Endothelial cell of umbilical vein (primary cell): ENCODE measurements around the gene DDX59. TPM values are rescaled to one million over a fixed set of nuclear protein-coding genes. Genes with fewer than 3 reads are reported as not detected.

Experiments used
- BruUV-seq: library from RNA; stranded (reverse); fragments of 400-500 nt; replicated peaks from 2 replicates; lab custom pipeline; 2021; lab: Mats Ljungman, UMichigan
- CTCF ChIA-PET: fragments of 300-600, 350-600 bp; sonication (Branson Sonifier 250); formaldehyde crosslinking; loops from one replicate; lab custom pipeline; 2021; ENCODE audit warnings: antibody characterized with exemption, inconsistent platforms; lab: Charles Lee
- POLR2A ChIA-PET: fragments of 300-600, 350-600 bp; sonication (Branson Sonifier 250); formaldehyde crosslinking; loops from one replicate; lab custom pipeline; 2021; ENCODE audit warnings: antibody characterized with exemption, inconsistent platforms; lab: Charles Lee
- DNase-seq: peaks from one replicate; pipeline ENCODE4 v3.0.0-alpha.2; 2011; ENCODE audit warnings: low read depth, low spot score
- FAIRE-seq: peaks from 2 replicates; lab custom pipeline; 2011; peaks lifted over from hg19 to GRCh38; lab: Jason Lieb, UNC
- H2AFZ ChIP-seq: 2 replicates; pipeline ENCODE4 v1.6.0; 2012; ENCODE audit warnings: low read depth, low read length, control low read depth, inconsistent platforms
- H3K27ac ChIP-seq: 2 replicates; pipeline ENCODE4 v1.5.1; 2011; ENCODE audit warnings: low read depth, mild to moderate bottlenecking, control low read depth, low read length, moderate library complexity; ENCODE audit not compliant: insufficient read depth
- H3K27me3 ChIP-seq, 2 experiments: 2 replicates each; pipeline versions ENCODE4 v1.6.0 to v1.6.1; 2011; ENCODE audit warnings: low read length in 2 of 2, mixed read lengths in 1 of 2; ENCODE audit not compliant: control insufficient read depth in 2 of 2, insufficient read depth in 2 of 2
- H3K36me3 ChIP-seq, 2 experiments: 2 replicates in 1 of 2; 3 replicates in 1 of 2; pipeline ENCODE4 v1.5.1; 2011; ENCODE audit warnings: low read length in 2 of 2, mild to moderate bottlenecking in 1 of 2, moderate library complexity in 1 of 2; ENCODE audit not compliant: control insufficient read depth in 2 of 2, insufficient read depth in 2 of 2; ENCODE audit errors: extremely low read depth in 1 of 2
- H3K4me1 ChIP-seq: 3 replicates; pipeline ENCODE4 v1.5.1; 2011; ENCODE audit warnings: mild to moderate bottlenecking, low read length; ENCODE audit not compliant: control insufficient read depth, insufficient read depth; ENCODE audit errors: extremely low read depth
- H3K4me2 ChIP-seq: 2 replicates; pipeline ENCODE4 v1.6.1; 2011; ENCODE audit warnings: low read length, control low read depth, mixed read lengths; ENCODE audit not compliant: insufficient read depth
- H3K4me3 ChIP-seq, 3 experiments: fragments of 200-600 bp in 1 of 3; sonication (generic), shearing (Covaris generic) in 1 of 3; replicated peaks in 1 of 3; 2 replicates each; pipeline ENCODE4 v1.5.1; 2011 to 2016; ENCODE audit warnings: control low read depth in 3 of 3, low read length in 3 of 3, mild to moderate bottlenecking in 2 of 3, inconsistent platforms in 1 of 3, low read depth in 1 of 3, moderate library complexity in 1 of 3; ENCODE audit not compliant: insufficient read depth in 1 of 3
- H3K79me2 ChIP-seq: 2 replicates; pipeline ENCODE4 v1.6.0; 2012; ENCODE audit warnings: low read length, inconsistent platforms; ENCODE audit not compliant: control insufficient read depth, insufficient read depth
- H3K9ac ChIP-seq: replicated peaks from 2 replicates; pipeline ENCODE3; 2011; ENCODE audit warnings: low read length, control low read depth; ENCODE audit not compliant: insufficient read depth; ENCODE audit errors: extremely low read depth
- H3K9me1 ChIP-seq: replicated peaks from 3 replicates; pipeline ENCODE4 v1.6.0; 2011; ENCODE audit warnings: mild to moderate bottlenecking, low read length; ENCODE audit not compliant: control insufficient read depth, insufficient read depth; ENCODE audit errors: extremely low read depth
- H3K9me3 ChIP-seq: replicated peaks from 2 replicates; pipeline ENCODE4 v1.5.1; 2012; ENCODE audit warnings: low read length, inconsistent platforms; ENCODE audit not compliant: control insufficient read depth, insufficient read depth
- H4K20me1 ChIP-seq: replicated peaks from 2 replicates; pipeline ENCODE3; 2011; ENCODE audit warnings: mild to moderate bottlenecking, low read length; ENCODE audit not compliant: control insufficient read depth, insufficient read depth; ENCODE audit errors: extremely low read depth
- EZH2 ChIP-seq: IDR thresholded peaks from 2 replicates; pipeline ENCODE4 v1.6.1; 2012; ENCODE audit warnings: borderline replicate concordance, low read depth, mild to moderate bottlenecking, moderate library complexity, low read length, inconsistent platforms; ENCODE audit not compliant: severe bottlenecking
- FOS ChIP-seq: IDR thresholded peaks from 2 replicates; pipeline ENCODE4 v1.6.1; 2011; ENCODE audit warnings: mild to moderate bottlenecking, low read length, moderate library complexity, borderline replicate concordance; ENCODE audit not compliant: insufficient read depth
- GATA2 ChIP-seq: IDR thresholded peaks from 2 replicates; pipeline ENCODE4 v1.7.0; 2011; ENCODE audit warnings: low read depth, mild to moderate bottlenecking, moderate library complexity, mixed read lengths, low read length; ENCODE audit not compliant: insufficient read length, insufficient read depth
- JUN ChIP-seq: IDR thresholded peaks from 2 replicates; pipeline ENCODE4 v1.6.1; 2011; ENCODE audit warnings: borderline replicate concordance, low read depth; ENCODE audit not compliant: insufficient read length, insufficient read depth
- MYC ChIP-seq: IDR thresholded peaks from one replicate; pipeline ENCODE4 v1.6.1; 2011; ENCODE audit warnings: mild to moderate bottlenecking, low read depth, low read length
- POLR2A ChIP-seq: IDR thresholded peaks from 2 replicates; pipeline ENCODE4 v1.6.1; 2012; ENCODE audit warnings: low read depth, mild to moderate bottlenecking, control low read depth, low read length
- POLR2AphosphoS5 ChIP-seq: IDR thresholded peaks from 2 replicates; pipeline ENCODE4 v1.6.1; 2012; ENCODE audit warnings: low read depth, mild to moderate bottlenecking, control low read depth, low read length, moderate library complexity; ENCODE audit not compliant: insufficient read depth
- dilution Hi-C: fragments of 300-500 bp; cut with MboI; formaldehyde crosslinking; loops from one replicate; pipeline ENCODE4 v1.15.0; 2019; ENCODE audit warnings: low sequenced_read_pairs; ENCODE audit not compliant: extremely low pct_ligation_motif_present
- intact Hi-C: fragments of 100-400 bp; cut with micrococcal nuclease; formaldehyde crosslinking; loops from one replicate; pipeline ENCODE4 v1.10.0; 2022
- polyA plus RNA-seq, 4 experiments: library from polyadenylated mRNA; depleted of rRNA in 3 of 4; stranded (reverse) in 3 of 4; unstranded in 1 of 4; fragments of >200 nt; gene quantifications; 2 replicates each; pipeline versions ENCODE4 v1.2.1 to v1.2.3, GENCODE V29; 2011 to 2012; ENCODE audit warnings: missing spikeins in 1 of 4
- total RNA-seq: library from RNA; stranded (reverse); gene quantifications from 2 replicates; pipeline ENCODE4 v1.2.3, GENCODE V29; 2021
- TF ChIP-seq, protein P1 (sequence below): IDR thresholded peaks from 2 replicates; pipeline ENCODE4 v1.6.1; 2011; ENCODE audit not compliant: insufficient read depth, insufficient read length
- TF ChIP-seq, protein P2 (sequence below), 2 donors: IDR thresholded peaks; 1 replicate in 1 of 2; 2 replicates in 1 of 2; pipeline ENCODE4 v1.5.1; 2011; ENCODE audit warnings: low read length in 2 of 2, mild to moderate bottlenecking in 2 of 2, moderate library complexity in 2 of 2, control low read depth in 1 of 2, inconsistent platforms in 1 of 2, low read depth in 1 of 2; ENCODE audit not compliant: insufficient read depth in 1 of 2; ENCODE audit errors: extremely low read depth in 1 of 2

Gene DDX59
- total and polyA plus RNA-seq, 2 donors (not counting 3 experiments of a cell fraction or from before 2014, with no cell fraction given), result 8.1 to 17.7 TPM

DNA sequence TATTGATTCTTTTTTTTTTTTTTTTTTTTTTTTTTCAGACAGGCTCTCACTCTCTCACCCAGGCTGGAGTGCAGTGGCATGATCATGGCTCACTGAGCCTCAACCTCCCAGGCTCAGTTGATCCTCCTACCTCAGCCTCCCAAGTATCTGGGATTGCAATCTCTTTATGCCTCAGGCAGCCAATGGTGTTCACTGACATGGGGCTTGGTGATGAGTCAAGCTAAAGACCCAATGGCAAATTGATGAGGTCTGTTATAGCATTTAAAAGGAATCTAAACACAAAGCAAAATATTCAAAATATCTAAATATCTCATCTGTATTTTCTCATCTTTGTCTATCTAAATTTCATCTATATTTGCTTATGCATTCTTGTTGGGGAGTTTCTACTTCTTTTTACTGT is 38.5 kb upstream of the DDX59 start:
- CTCF ChIA-PET, result interaction anchor here (1.2 kb wide), 1 partner anchor 86 kb away, joined by 3 read pairs; no protein-coding TSS in a partner anchor

DNA sequence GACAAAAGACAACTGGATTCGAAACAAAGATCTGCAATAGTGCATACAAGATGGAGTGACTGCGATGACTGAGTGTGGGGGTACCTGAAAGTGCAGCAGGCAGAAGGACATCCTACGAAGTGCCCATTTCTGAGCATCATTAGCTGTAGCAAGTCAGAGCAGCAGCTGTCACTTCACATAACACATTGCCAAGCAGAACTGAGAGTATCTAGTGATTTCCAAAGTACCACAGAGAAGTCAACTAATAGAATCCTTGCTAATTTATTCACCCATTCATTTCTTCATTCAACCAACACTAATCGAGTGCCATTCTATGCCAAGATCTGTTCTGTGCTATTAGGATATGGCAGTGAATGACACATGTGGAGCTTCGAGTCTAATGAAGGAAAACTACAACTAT is 37.4 kb upstream of the DDX59 start:
- no peak for FAIRE-seq
- dilution Hi-C loops, result no loop called here
- no peak overlapping the region for H3K9ac ChIP-seq
- H2AFZ ChIP-seq, result no peak overlapping the region
- no peak overlapping the region for H3K4me3 ChIP-seq
- H3K4me2 ChIP-seq, result no peak overlapping the region
- H3K4me1 ChIP-seq, result no peaks in the 10 kb centered on the region
- intact Hi-C loops, result no loop called here
- no peaks in the 10 kb centered on the region for H3K9me3 ChIP-seq
- no peaks in the 10 kb centered on the region for H3K9me1 ChIP-seq
- peaks cover 0 to 1% of the 10 kb centered on the region in 2 experiments for H3K27me3 ChIP-seq
- no peaks in the 10 kb centered on the region for H4K20me1 ChIP-seq
- H3K36me3 ChIP-seq, result no peaks in the 10 kb centered on the region
- CTCF ChIA-PET, result interaction anchor here (0.6 kb wide), 1 partner anchor 85 kb away, joined by 3 read pairs; no protein-coding TSS in a partner anchor
- BruUV-seq, result no TSS peak
- no peak for DNase-seq
- POLR2A ChIA-PET, result no interaction called here
- TF ChIP-seq JUN (no peak), EZH2 (no peak), POLR2A (no peak), POLR2AphosphoS5 (no peak), MYC (no peak), GATA2 (no peak), FOS (no peak)
- TF ChIP-seq, protein P1, sequence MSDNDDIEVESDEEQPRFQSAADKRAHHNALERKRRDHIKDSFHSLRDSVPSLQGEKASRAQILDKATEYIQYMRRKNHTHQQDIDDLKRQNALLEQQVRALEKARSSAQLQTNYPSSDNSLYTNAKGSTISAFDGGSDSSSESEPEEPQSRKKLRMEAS, result no peak
- TF ChIP-seq, protein P2, sequence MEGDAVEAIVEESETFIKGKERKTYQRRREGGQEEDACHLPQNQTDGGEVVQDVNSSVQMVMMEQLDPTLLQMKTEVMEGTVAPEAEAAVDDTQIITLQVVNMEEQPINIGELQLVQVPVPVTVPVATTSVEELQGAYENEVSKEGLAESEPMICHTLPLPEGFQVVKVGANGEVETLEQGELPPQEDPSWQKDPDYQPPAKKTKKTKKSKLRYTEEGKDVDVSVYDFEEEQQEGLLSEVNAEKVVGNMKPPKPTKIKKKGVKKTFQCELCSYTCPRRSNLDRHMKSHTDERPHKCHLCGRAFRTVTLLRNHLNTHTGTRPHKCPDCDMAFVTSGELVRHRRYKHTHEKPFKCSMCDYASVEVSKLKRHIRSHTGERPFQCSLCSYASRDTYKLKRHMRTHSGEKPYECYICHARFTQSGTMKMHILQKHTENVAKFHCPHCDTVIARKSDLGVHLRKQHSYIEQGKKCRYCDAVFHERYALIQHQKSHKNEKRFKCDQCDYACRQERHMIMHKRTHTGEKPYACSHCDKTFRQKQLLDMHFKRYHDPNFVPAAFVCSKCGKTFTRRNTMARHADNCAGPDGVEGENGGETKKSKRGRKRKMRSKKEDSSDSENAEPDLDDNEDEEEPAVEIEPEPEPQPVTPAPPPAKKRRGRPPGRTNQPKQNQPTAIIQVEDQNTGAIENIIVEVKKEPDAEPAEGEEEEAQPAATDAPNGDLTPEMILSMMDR (IDR thresholded peaks at IDR 0.05; ENCODE audit: extremely low read depth in 1 of 2, insufficient read depth in 1 of 2, low read depth in 1 of 2, low read length in 2 of 2), result no peak
- H3K27ac ChIP-seq, result no peak overlapping the region
- H3K79me2 ChIP-seq, result no peaks in the 10 kb centered on the region

More for the DNA sequence above, 38.5 kb upstream of the DDX59 start:
- DNase-seq (no peak), FAIRE-seq (no peak)
- Histone ChIP-seq H3K9ac (no peak overlapping the region), H3K4me2 (no peak overlapping the region), H3K4me3 (no peak overlapping the region), H3K79me2 (no peaks in the 10 kb centered on the region), H3K36me3 (no peaks in the 10 kb centered on the region), H3K4me1 (no peaks in the 10 kb centered on the region), H4K20me1 (no peaks in the 10 kb centered on the region), H3K9me3 (no peaks in the 10 kb centered on the region), H3K9me1 (no peaks in the 10 kb centered on the region), H3K27ac (no peak overlapping the region), H2AFZ (no peak overlapping the region), H3K27me3 (peaks cover 0 to 1% of the 10 kb centered on the region in 2 experiments)
- BruUV-seq, result no TSS peak
- POLR2A ChIA-PET, result no interaction called here
- intact Hi-C loops (no loop called here), dilution Hi-C loops (no loop called here)
- TF ChIP-seq POLR2AphosphoS5, result no peak
